HG03558 (cell line): Measurements from ENCODE around the gene HES2.
"Not testable (repeated sequence)": the region's sequence is repeated elsewhere in the genome, so short reads cannot be mapped to it uniquely, and the experiment has no call there.

ENCODE experiments used
- ATAC-seq: cut with Tn5 transposase; IDR thresholded peaks from one replicate; pipeline ENCODE4 v1.9.1; 2021; ENCODE audit warnings: moderate number of reproducible peaks; ENCODE audit not compliant: unreplicated experiment; ENCODE audit errors: extremely low read depth

The HES2 gene, protein sequence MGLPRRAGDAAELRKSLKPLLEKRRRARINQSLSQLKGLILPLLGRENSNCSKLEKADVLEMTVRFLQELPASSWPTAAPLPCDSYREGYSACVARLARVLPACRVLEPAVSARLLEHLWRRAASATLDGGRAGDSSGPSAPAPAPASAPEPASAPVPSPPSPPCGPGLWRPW

DNA sequence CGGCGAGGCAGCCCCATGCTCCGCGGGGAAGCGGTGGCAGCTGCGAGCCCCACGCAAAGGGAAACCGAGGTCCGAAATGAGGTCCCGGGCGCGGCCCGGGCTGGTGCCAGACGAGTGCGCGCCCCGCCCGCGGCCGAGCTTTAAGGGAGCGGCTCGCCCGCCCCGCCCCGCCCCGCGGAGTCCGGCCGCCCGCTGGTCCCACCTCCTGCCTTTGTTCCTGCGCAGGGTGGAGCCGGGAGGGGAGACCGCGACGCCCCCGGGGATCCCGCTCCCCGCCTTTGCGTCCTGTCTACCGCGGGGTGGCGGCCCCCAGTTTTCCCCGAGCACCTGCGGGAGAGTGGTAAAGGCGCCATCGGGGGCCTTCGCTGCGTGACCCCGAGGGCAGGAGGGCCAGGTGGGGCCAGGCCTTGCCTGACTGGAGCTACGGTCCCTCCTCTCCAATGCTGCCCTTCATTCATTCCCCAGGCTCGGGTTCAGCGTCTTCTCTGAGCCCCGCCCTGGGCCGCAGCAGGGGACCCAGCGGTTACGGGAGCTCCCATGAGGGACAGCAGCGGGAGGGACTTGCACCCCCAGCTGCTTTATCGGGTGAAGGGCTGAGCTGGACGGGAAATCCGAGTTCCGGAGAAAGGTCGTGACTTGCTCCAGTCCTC, at the start of gene HES2:
Gene HES2 (minus strand): TSS at position 116 of the 650 bp plus-strand sequence. CDS start 99 bp downstream, at position 17.
- no peak for ATAC-seq

DNA sequence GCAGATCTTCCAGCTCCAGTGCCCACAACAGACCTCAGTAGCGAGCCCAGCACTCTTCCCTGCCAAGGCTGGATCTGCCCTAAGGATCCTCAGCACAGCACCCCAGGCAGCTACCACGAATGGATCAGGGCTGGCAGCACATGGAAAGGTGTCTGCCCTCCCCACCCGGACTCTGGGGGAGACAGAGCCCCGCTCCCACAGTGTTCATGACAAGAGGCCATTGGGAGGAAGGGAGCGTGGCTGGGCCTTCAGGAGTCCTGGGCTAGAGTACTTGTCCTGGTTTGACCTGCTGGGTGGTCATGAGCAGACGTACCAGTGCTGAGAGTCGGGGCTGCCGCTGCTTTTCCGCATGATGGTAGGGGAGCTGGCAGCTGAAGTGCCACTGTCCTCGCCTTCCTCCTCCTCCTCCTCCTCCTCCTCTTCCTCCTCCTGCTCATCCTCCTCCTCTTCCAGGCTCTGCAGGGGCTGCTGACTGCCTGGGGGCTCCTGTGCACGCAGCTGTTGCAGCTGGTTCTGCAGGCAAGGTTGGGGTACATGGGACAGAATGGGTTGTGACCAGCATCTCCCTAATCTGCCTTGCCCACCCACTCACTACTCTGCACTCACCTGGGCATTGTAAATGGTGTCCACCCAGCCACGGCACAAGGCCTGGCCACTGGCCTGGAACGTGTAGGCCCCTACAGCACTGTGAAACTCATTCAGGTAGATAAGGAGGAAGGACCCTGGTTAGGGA, 49.2 kb upstream of the HES2 start:
- no peak for ATAC-seq

DNA sequence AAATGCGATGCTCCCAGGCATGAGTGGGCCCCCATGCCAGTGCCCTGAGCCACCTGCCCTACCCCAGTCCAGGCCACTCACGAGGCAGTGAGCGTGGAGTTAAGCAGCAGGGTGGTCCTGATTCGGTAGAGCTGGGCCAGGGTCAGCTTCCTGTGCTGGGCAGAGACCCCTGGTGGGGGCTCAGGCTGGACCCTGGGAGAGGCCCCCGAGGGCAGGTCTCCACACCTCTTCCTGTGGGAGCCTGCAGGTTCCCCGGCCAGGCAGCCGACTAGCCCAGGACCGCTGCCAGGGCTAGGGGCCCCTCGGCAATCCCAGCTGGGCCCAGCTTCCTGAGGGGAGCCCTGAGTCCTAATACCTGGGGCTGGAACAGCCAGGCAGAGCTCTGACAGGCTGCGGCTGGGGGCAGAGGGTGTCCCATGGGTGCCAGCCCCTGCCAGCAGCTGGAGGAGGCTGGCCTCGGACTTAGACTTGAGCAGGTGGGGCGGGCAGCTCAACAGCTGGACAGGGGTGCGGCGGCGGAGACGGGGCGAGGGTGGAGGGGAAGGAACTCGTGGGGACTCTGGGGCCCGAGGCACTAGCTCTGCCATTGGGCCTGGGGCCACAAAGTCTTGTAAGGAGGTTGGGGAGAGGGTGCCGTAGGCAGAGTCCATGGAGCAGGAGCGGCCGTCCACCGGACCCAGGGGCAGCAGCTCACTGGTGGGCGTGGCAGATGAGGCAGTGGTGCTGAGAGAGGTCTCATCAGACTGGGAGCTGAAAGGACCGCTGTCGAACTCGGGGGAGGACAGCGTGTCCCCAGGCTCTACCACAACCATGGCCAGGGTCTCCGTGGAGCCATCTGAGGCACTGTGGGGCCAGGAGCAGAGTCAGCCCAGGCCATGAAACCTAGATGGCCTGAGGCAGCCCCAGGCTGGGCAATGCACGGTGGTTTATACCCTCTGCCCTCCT, 48.3 kb upstream of the HES2 start:
- no peak for ATAC-seq

DNA sequence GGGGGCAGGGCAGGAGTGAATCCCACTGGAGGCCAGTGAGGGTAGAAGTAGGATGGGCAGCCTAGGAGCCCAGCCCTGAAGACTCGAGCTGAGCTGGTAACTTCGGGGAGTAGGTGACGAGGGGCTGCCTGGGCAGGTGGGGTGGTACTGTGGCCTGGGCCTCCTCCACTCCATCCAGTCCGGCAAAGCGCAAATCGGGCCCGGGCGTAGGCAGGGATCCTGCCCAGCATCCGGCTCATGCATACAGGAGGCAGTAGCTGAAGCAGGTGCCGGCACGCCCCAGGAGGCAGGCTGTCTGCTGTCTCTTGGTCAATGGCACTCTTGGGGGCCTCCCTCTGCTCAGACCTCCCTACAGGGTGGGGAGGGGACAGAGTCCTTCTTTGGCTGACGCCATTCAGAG, 47.5 kb upstream of the HES2 start:
- no peak for ATAC-seq

DNA sequence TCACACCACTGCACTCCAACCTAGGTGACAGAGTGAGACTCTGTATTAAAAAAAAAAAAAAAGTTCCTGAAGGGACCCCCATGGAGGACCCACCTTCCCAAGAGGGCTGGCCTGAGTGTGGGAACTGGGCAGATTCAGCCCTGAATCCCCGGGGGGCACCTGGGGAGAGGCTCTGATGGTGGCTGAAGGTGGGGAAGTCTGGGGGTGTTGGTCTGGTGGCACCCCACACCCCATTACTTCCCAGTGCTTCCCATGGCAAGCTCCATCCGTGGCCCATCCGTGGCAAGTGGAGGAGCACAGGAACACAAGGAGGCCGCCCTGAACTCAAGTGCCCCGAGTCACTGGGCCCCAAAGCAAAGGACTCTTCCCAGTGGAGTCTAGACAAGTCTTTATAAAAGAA, 47.0 kb upstream of the HES2 start:
- ATAC-seq, result no peak

DNA sequence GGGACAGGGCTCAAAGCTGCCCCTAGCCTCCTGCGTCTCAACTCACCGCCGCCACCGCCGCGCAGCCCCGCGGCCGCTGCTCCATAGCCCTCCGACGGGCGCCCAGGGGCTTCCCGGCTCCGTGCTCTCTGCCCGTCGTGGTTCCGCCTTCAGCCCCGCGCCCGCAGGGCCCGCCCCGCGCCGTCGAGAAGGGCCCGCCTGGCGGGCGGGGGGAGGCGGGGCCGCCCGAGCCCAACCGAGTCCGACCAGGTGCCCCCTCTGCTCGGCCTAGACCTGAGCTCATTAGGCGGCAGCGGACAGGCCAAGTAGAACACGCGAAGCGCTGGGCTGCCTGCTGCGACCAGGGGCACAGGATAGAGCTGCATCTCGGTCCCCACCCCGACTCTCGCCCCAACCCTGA, 46.3 kb upstream of the HES2 start, which contains the start of gene TNFRSF25:
Gene TNFRSF25 (minus strand): TSS at position 151 of the 400 bp plus-strand sequence. CDS start 66 bp downstream, at position 85.
- ATAC-seq, result no peak

DNA sequence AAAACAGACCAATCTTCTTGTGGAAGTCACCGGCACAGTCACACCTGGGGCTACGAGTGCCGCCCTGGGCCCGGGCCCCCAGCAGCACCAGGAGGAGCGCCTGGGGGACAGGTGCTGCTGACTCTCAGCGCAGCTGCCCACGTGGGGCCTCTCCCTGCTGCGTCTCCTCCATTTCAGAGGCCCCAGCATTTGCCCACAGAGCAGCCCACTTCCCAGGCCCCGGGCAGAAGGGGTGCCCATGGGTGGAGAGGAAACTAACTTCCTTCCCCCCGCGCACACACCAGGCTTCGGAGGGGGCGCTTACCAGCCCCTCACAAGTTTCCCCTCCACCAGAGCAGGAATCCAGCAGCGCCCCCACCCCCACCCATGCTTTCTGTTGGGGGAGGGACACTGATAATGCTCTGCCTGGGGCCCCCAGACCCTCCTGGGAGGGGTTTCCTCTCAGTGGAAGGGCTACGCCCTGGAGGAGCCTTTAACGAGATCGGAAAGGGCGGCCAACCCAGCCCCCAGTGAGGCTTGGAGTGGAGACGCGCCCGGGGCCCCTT, 45.8 kb upstream of the HES2 start:
- ATAC-seq, result no peak

DNA sequence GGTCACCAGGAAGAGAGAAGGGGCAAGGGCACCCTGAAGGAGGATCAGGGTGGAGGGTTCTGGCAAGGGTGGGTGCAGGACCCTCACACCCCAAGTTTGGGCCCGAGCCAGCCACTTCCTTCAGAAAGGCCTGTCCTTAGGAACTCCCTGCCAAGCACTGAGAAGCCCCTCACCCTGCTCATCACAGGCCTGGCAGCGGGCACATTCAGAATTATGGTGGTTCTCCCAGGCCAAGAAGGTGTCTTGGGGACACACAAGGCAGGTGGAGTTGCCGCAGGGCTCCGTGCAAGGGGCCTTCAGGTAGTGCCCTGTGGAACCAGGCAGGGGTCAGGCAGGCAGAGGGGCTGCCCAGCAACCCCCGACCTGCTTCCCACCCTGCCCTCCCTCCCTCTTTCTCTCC, 45.2 kb upstream of the HES2 start:
- ATAC-seq, result no peak

DNA sequence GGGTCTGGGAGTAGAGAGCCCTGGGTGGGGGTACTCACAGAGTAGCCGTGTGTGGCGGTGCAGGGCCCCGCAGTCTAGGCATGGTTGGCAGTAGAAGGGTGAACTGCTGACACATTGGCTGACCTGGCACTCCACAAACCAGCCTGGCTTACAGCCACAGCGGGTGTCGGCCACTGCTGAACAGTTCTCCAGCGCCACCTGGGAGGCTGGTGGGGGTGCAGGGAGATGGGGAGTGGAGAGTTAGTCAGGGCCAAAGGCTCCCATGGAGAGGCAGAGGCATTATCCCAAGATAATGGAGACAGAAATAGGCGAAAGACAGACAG, 44.8 kb upstream of the HES2 start:
- ATAC-seq, result no peak

DNA sequence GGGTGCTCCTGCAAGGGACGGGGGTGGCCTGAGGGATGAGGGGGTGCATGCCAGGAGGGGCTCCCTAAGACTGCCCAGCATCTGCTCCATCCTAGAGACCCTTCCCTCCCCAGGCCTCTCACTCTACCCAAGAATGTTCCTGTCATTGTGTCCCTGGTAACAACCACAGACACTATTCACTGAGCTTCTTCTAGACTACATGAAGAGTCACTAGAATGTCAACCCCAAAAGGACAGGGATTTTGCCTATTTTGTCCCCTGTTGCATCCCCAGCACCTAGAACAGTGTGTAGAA, 43.3 kb upstream of the HES2 start:
- no peak for ATAC-seq

DNA sequence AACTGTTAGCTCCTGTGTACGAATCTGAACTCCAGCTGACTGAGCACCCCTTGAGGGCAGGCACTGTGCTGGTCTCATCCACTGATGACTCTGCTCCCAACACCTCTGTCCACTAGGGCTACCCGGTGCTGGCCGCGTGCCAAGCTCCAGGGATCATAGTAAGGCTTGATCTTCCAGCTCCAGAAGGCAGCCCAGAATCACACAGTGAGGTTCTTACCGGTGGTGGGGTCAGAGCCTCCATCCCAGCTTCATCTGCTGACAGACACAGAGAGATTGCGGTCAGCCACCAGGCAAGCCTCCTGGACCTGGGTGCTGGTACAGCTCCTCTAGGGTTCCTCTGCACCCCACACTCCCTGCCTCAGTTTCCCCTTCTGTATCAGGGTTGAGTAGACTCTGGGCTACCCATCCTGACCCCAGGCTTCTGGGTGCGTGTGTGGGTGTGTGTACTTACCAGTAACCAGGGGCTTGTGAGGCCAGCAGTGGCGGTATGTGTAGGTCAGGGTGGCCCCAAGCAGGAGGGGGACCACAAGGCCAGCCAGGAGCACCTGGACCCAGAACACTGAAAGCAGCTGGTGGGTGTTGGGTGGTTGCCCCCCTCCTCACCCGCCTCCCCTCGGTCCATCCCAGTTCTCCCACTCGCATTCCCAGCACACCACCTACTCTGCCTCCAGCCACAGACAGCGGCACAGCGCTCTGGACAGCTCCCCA, 42.8 kb upstream of the HES2 start:
- no peak for ATAC-seq

DNA sequence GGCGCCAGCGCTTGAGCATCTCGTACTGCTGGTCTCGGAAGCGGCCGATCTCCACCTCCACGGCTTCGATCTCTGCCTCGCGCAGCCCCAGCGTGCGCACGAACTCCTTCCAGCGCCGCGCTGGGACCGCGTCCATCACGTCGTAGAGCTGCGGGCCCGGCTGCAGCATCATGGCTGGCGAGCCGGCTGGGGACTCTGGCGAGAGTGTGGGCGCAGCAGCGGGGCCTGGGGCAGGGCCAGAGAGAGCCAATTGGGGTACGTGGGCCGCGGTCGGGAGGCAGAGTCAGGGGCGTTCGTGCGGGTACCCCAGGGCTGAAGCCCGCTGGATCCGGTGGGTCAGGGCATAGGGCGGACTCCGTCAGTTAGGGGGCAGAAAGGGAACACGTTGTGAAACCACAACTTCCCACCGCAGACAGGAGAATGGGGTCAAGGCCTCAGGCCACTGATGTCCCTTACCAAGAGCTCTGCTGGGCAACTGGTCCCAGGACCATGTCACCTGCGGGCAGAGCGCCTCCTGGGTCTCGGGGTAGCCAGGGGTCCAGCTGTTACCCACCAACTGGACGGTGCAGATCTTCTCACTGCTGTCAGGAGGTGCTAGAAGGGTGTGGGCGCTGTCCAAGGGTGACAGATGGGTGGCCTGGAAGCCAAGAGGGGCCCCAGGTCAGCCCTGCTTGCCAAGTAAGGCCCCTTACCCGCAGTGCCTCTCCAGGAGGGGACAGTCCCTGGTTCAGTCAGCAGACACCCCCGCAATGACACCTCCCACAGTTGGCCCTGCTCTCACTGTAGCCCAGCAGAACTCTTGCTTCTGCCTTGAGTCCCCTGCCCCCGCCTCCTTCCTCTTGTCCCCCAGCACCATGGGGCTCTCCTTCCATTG, 42.1 kb upstream of the HES2 start:
- no peak for ATAC-seq

DNA sequence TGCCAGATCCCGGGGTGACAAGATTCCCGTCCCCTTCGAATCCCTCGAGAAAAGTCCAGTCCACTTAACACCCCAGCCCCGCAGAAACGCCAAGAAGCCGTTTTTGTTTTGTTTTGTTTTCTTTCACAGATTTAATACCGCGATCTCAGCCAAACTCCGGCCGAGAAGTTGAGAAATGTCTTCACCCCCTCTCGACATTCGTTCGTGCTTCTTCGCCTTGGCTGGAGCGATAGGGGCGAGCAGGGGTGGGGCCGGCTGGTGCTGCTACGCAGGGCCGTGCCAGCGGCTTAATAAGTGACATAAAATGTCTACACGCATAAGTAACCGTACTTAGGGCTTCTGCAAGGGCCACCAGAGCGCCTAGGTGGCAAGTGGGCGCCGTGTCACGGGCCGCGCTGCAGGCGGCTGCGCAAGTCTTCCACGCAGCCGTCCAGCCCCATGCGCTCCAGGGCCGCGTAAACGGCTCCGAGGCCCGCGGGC, 41.4 kb upstream of the HES2 start:
- ATAC-seq, result no peak

DNA sequence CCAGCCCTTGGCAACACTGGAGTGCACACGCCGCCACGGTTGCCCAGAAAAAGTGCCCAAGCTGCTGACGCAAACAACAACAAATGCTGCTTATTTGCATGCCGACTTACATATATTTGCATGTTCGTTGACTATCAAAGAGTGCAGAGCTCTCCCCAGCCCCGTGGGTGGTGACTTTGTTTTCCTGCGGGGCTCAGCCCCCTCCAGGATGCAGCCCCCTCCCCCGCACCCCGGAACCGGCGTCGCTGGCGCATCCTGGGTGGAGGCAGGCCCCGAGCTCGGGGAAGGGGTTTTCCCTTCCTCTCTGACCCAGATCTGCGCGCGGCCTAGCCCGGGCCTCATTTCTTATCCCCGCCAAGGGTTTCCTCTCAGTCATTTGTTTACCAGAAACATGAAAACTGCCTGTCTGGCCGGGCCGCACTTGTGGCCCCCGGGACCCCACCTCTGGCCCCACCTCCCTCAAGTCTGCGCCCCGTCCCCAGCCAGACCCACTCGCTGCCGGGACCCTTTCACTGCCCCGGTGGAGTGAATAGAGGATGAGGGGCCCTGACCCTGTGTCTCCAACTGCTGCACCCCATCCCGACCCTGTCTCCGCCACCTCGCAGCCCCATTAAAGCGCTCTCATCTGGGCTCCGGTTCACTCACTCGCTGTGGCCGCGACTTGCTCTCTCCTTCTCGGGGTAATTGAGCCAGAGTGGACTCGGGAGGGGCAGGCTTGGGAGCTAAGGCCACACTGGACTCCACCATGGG, 40.8 kb upstream of the HES2 start:
- no peak for ATAC-seq

DNA sequence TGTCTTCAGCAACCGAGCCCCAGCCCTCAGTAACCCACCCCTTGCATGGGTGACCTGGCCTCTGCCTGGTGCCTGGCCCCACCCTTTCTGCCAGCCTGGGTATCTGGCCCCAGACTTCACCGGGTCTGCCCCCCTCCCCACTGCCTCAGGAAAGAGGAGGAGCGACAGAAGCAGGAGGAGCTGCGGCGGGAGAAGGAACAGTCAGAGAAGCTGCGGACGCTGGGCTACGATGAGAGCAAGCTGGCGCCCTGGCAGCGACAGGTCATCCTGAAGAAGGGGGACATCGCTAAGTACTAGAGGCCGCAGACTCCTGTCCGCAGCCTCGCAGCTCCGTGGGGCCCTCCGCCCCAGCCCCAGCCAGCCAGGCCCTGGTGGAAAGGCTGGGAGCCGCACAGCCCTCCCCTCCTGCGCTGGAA, 40.1 kb upstream of the HES2 start:
- ATAC-seq, result no peak

DNA sequence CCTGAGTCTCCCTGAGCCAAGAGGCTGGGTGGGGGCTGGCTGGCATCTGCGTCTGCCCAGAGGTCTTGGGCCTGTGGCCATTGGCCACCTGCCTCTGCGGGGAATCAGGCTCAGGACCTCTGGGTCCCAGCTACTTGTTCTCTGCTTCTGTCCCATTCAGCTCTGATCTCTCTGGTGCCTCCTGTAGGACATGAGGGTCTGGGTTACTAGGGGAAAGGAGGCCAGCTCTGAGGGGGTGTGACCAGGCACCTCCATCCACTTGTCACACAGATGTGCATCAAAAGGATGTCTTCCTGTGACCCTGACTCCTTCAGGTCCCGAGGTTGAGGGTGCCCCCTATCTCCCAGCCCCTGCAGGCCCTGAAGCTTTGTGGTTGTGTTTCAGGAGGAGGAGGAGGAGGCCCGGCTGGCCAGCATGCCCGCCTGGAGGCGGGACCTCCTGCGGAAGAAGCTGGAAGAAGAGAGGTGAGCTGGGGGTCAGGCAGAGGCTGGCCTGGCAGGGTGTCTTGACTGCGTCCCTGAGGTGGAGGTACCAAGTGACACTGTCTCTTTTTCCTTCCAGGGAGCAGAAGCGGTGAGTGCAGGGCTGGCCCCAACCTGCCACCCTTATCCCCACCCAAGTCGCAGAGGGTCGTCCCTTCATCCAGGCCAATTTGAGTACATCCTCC, 37.2 kb upstream of the HES2 start:
- no peak for ATAC-seq

DNA sequence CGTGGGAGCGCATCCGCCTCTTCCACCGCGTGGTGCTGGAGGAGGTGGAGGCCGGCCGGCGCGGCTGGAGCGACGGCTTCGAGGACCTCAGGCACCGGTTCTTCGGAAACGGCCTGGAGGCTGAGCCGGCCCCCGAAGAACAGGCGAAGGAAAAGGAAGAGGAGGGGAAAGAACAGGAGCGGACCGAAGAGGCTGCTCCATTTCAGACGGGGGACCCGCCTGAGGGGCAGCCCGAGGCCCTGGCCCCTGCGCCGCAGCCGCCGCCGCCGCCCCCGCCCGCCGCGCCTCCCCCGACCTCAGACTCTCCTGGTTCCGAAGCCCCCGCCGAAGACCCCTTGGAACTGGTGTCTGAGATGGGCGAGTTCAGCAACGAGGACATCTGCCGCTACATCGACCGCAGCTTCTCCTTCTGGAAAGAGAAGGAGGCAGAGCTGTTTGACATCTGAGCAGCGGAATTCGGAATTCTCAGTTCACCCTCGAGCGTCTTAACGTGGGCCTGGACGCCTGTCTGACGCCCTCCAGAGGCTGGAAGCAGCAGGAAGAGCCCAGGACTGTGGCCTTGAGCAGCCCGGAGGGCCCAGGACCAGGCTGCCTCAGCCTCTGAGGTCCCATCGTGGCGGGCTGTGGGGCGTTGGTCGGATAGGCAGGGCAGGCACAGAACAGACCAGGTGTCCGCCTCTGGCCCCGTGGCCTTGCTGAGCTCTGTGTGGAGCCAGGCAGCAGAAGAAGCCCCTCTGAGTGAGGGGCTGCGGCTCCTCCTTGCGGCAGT, 36.2 kb upstream of the HES2 start:
- not testable (repeated sequence) for ATAC-seq
